ENCODE measurements around the gene MAD2L1BP. TPM values are rescaled to one million over a fixed set of nuclear protein-coding genes. Genes with fewer than 3 reads are reported as not detected.

Gene MAD2L1BP
- total RNA-seq, 1 donor from 2014 or later = 31.8 TPM

DNA sequence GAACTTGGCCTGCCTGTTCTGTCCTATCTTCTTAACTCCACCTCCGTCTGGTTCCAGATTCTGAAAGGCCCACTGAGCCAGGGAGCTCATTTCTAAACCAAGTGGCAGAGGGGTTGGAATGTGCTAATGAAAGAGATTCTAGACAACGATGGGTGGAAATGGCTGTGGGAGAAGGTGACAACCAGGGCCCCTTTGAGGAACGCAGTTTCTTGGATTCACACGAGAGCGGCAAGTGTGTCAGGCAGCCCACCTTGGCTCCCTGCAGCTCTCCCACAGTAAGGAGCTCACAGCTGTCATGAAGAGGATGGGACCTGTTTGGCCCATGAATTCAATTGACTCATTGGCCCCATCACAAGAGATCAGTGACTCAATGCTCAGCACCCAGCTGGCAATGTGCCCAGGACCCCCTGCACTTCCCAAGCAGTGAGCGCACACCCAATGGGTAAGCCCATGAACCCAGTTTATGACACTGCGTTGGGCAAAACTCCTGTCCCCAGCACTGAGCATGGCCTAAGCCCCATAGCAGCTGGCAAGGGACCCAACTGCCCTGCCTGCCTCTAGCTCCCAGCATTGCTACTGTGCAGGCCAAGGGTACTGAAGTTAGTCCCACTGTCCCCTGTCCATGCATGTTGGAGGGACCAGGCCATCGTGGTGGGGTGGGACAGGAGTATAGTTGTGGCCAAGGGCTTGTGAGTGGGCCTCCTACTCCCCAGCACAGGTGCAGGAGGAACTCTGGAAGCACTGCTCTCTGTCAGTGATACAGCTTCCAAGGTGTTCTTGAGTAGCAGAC is 35.6 kb downstream of the MAD2L1BP start:
- Mint-ChIP-seq H3K4me3 (ENCODE audit: low read depth) (no peak overlapping the region), H3K27ac (no peak overlapping the region), H3K27me3 (peaks cover 2% of the 10 kb centered on the region), H3K4me1 (ENCODE audit: low read depth) (peaks cover 12% of the 10 kb centered on the region), H3K36me3 (ENCODE audit: insufficient read depth) (peaks cover 3% of the 10 kb centered on the region), H3K9me3 (ENCODE audit: low read depth) (no peaks in the 10 kb centered on the region)
- no peak for DNase-seq (ENCODE audit: low spot score, unreplicated experiment)
- no peak for TF ChIP-seq CTCF (IDR thresholded peaks at IDR 0.05; ENCODE audit: unreplicated experiment)

DNA sequence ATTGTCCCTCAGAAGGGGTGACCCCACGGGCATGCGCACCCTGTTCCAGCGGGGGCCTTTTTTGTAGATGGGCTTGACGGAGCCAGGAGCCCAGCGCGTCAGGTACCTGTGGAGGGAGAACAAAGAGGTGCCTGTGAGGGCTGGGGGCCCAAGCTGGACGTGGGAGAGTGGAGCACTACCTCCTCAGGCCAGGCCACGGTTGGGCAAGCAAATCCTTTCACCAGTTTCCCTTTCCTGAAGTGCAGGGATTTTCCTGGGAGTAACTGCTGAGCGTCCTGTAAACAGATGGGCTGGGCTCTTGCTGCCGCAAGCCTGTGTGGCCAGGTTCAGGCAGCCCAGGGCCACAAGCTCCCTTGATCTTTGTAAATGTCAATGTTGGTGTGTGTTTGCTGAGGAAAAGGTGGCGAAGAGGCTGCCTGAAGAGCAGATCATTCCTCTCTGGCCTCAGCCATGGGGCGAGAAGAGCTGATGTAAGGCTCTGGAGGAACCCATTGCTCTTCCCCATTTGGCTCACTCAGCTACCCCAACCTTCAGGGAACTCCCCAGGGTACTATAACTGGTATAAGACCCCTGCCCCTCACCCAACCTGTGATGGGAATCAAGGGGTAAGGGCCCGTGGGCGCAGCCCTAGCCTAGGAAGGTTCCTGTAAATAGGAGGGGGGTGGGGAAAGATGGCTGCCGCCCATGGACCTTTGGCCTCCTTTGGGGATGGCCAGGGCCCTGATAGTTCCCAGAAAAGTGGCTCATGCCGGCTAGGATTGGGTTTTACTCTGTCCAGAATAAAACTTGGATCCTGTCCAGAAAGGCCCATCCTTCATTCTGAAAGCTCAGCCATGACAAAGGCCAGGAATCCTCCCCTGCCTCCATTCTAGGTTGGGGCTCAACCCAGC is 36.4 kb downstream of the MAD2L1BP start:
- peak overlapping the region; percentile 33 for H3K27ac Mint-ChIP-seq

GRCh38 chr6:43673444-43674084 is 37.9 kb downstream of the MAD2L1BP start:
- no peaks in the 10 kb centered on the region for H3K9me3 Mint-ChIP-seq (ENCODE audit: low read depth)
- peaks cover 8% of the 10 kb centered on the region for H3K36me3 Mint-ChIP-seq (ENCODE audit: insufficient read depth)
- TF ChIP-seq CTCF (IDR thresholded peaks at IDR 0.05; ENCODE audit: unreplicated experiment) = no peak
- H3K4me3 Mint-ChIP-seq (ENCODE audit: low read depth) = no peak overlapping the region
- DNase-seq (ENCODE audit: low spot score, unreplicated experiment) = no peak
- no peak overlapping the region for H3K27ac Mint-ChIP-seq
- H3K4me1 Mint-ChIP-seq (ENCODE audit: low read depth) = peaks cover under 1% of the 10 kb centered on the region
- no peaks in the 10 kb centered on the region for H3K27me3 Mint-ChIP-seq

More for the DNA sequence above, 36.4 kb downstream of the MAD2L1BP start:
- peaks cover 12% of the 10 kb centered on the region for H3K4me1 Mint-ChIP-seq (ENCODE audit: low read depth)
- H3K27me3 Mint-ChIP-seq = no peaks in the 10 kb centered on the region
- no peak for TF ChIP-seq CTCF (IDR thresholded peaks at IDR 0.05; ENCODE audit: unreplicated experiment)
- no peak for DNase-seq (ENCODE audit: low spot score, unreplicated experiment)
- no peak overlapping the region for H3K4me3 Mint-ChIP-seq (ENCODE audit: low read depth)
- peaks cover 3% of the 10 kb centered on the region for H3K36me3 Mint-ChIP-seq (ENCODE audit: insufficient read depth)
- no peaks in the 10 kb centered on the region for H3K9me3 Mint-ChIP-seq (ENCODE audit: low read depth)

- no peak overlapping the region for H3K4me3 Mint-ChIP-seq (ENCODE audit: low read depth)
- no peaks in the 10 kb centered on the region for H3K4me1 Mint-ChIP-seq (ENCODE audit: low read depth)
- TF ChIP-seq CTCF (IDR thresholded peaks at IDR 0.05; ENCODE audit: unreplicated experiment) = no peak
- H3K27ac Mint-ChIP-seq = no peak overlapping the region
- no peaks in the 10 kb centered on the region for H3K9me3 Mint-ChIP-seq (ENCODE audit: low read depth)
- no peak for DNase-seq (ENCODE audit: low spot score, unreplicated experiment)
- H3K27me3 Mint-ChIP-seq = no peaks in the 10 kb centered on the region
- peaks cover 8% of the 10 kb centered on the region for H3K36me3 Mint-ChIP-seq (ENCODE audit: insufficient read depth)
These were observed 38.7 kb downstream of the MAD2L1BP start for GRCh38 chr6:43674291-43674690.

GRCh38 chr6:43674921-43675320 is 39.3 kb downstream of the MAD2L1BP start:
- no peak for TF ChIP-seq CTCF (IDR thresholded peaks at IDR 0.05; ENCODE audit: unreplicated experiment)
- no peak overlapping the region for H3K4me3 Mint-ChIP-seq (ENCODE audit: low read depth)
- H3K27ac Mint-ChIP-seq = no peak overlapping the region
- no peaks in the 10 kb centered on the region for H3K4me1 Mint-ChIP-seq (ENCODE audit: low read depth)
- H3K9me3 Mint-ChIP-seq (ENCODE audit: low read depth) = no peaks in the 10 kb centered on the region
- DNase-seq (ENCODE audit: low spot score, unreplicated experiment) = no peak
- H3K27me3 Mint-ChIP-seq = no peaks in the 10 kb centered on the region
- peaks cover 9% of the 10 kb centered on the region for H3K36me3 Mint-ChIP-seq (ENCODE audit: insufficient read depth)
